Psoas muscle (tissue), 8 donors: ENCODE results near the gene STT3B. TPM values are rescaled to one million over a fixed set of nuclear protein-coding genes. Genes with fewer than 3 reads are reported as not detected.

Experiments used
- ATAC-seq, 4 donors: fragments of 200-7000 bp; cut with Tn5 transposase; one replicate each; pipeline ENCODE4 v1.9.1; 2020; ENCODE audit warnings: moderate library complexity in 3 of 4, mild to moderate bottlenecking in 2 of 4
- DNase-seq, 2 donors: peaks; one replicate each; pipeline ENCODE4 v3.0.0-alpha.2; 2020
- H3K27ac ChIP-seq: fragments of 200-600 bp; one replicate; pipeline ENCODE4 v1.8.0; 2022
- H3K27me3 ChIP-seq, 3 donors: fragments of 200-600 bp in 1 of 3; one replicate each; pipeline versions ENCODE4 v1.6.1 to v1.8.0; 2013 to 2022; ENCODE audit warnings: low read length in 2 of 3, mild to moderate bottlenecking in 2 of 3, moderate library complexity in 1 of 3; ENCODE audit not compliant: insufficient read depth in 3 of 3
- H3K36me3 ChIP-seq, 2 donors: fragments of 200-600 bp in 1 of 2; one replicate each; pipeline versions ENCODE4 v1.6.1 to v1.8.0; 2013 to 2022; ENCODE audit warnings: low read depth in 1 of 2, mild to moderate bottlenecking in 1 of 2, moderate library complexity in 1 of 2; ENCODE audit not compliant: insufficient read depth in 1 of 2
- H3K4me1 ChIP-seq: fragments of 200-600 bp; one replicate; pipeline ENCODE4 v1.8.0; 2022
- H3K4me3 ChIP-seq: fragments of 200-600 bp; one replicate; pipeline ENCODE4 v1.8.0; 2022; ENCODE audit warnings: mild to moderate bottlenecking
- H3K9me3 ChIP-seq: fragments of 200-600 bp; one replicate; pipeline ENCODE4 v1.8.0; 2022
- CTCF ChIP-seq: fragments of 200-600 bp; IDR thresholded peaks from one replicate; pipeline ENCODE4 v1.8.0; 2022; ENCODE audit warnings: antibody characterized with exemption
- whole genome bisulfite sequencing, 3 donors: extraction: QIAGEN DNeasy Blood & Tissue Kit; methylation state at CpG; one replicate each; pipeline versions ENCODE4 v1.1.6 to v1.1.7; 2013; 5-methylcytosine and 5-hydroxymethylcytosine counted together
- intact Hi-C, 2 donors: fragments of 100-400 bp; cut with DNase I; formaldehyde crosslinking; loops; one replicate each; pipeline versions ENCODE4 v1.11.0 to v1.14.2; 2022
- polyA plus RNA-seq, 3 donors: library from polyadenylated mRNA; stranded (reverse); fragments of 200-250 nt; gene quantifications; one replicate each; pipeline ENCODE4 v1.2.3, GENCODE V29; 2013
- total RNA-seq, 4 donors: library from RNA; stranded (reverse); fragmentation: NEBNext Ultra II Directional in 2 of 4; extraction: Animal tissue kit (Norgen Biotek cat#: 25700) in 2 of 4; gene quantifications; one replicate each; pipeline versions ENCODE4 v1.2.1 to v1.2.4, GENCODE V29; 2021 to 2023
- donor health status: healthy with polysubstance abuse.
- donor health status: DM: no; HTN: no; CAD: no; lungs with moderate emphysema.
- donor health status: Bipolar disorder and iron deficiency.
- donor health status: healthy.
- donor health status: DM: yes; HTN: yes; CAD: no.
- donor health status: DM: no; HTN: no; CAD: no.
- donor health status: DM: no; HTN: no; CAD: no.
- donor health status: DM: yes; HTN: yes; CAD: no.

STT3B gene
- total and polyA plus RNA-seq, 7 donors = 33.8 to 95.5 (median 56.9) TPM

GRCh38 chr3:31488475-31489017 is 44.2 kb upstream of the STT3B start:
- DNase-seq = no peak
- peaks cover 11% of the 10 kb centered on the region for H3K9me3 ChIP-seq
- H3K36me3 ChIP-seq = peaks cover 0 to 2% of the 10 kb centered on the region in 2 donors
- no peak for ATAC-seq
- no peaks in the 10 kb centered on the region for H3K27me3 ChIP-seq
- H3K4me1 ChIP-seq = no peaks in the 10 kb centered on the region
- intact Hi-C loops = no loop called here
- H3K27ac ChIP-seq = no peak overlapping the region
- no peak overlapping the region for H3K4me3 ChIP-seq
- TF ChIP-seq CTCF = no peak
- WGBS, 3 donors = 83 to 88% (median 87%) methylated on average over 3 of the region's 3 CpGs

DNA sequence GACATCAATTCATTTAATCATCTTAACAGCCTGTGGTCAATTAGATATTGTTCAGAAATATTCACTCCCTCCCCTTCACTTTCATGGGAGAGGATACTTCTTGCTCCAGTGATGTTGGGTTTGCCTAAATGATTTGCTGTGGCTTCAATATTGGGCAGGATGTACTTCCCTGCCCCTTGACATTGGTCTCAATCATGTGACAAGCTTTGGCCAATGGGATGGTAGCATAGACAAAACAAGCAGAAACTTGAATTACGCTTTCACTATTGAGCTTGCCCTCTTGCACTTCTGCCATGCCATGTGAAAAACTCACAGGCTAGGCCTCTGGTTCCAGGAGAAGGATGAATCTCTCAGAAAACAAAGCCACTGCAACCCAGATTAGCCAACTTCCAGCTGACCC is 42.2 kb upstream of the STT3B start:
- ATAC-seq (no peak), DNase-seq (no peak)
- no peak for TF ChIP-seq CTCF
- H3K27me3 ChIP-seq = no peaks in the 10 kb centered on the region
- peaks cover 0 to 2% of the 10 kb centered on the region in 2 donors for H3K36me3 ChIP-seq
- no peak overlapping the region for H3K27ac ChIP-seq
- 95 to 99% (median 96%) methylated on average over 1 of the region's 1 CpG for WGBS, 3 donors
- intact Hi-C loops = no loop called here
- peaks cover 11% of the 10 kb centered on the region for H3K9me3 ChIP-seq
- H3K4me3 ChIP-seq = no peak overlapping the region
- H3K4me1 ChIP-seq = no peaks in the 10 kb centered on the region

GRCh38 chr3:31491660-31492059 is 41.1 kb upstream of the STT3B start:
- no peaks in the 10 kb centered on the region for H3K4me1 ChIP-seq
- H3K27ac ChIP-seq = no peak overlapping the region
- intact Hi-C loops = no loop called here
- H3K36me3 ChIP-seq = peaks cover 0 to 2% of the 10 kb centered on the region in 2 donors
- no peak for DNase-seq
- H3K9me3 ChIP-seq = peaks cover 11% of the 10 kb centered on the region
- no peak overlapping the region for H3K4me3 ChIP-seq
- 94 to 97% (median 96%) methylated on average over 5 to 6 of the region's 6 CpGs for WGBS, 3 donors
- no peaks in the 10 kb centered on the region for H3K27me3 ChIP-seq
- ATAC-seq = no peak
- no peak for TF ChIP-seq CTCF

- Histone ChIP-seq H3K36me3 (peaks cover 0 to 2% of the 10 kb centered on the region in 2 donors), H3K27me3 (no peaks in the 10 kb centered on the region)
- no peak for ATAC-seq
Measured at GRCh38 chr3:31493149-31493548, 39.6 kb upstream of the STT3B start.

More at GRCh38 chr3:31493149-31493548, 39.6 kb upstream of the STT3B start:
- H3K9me3 ChIP-seq = peaks cover 11% of the 10 kb centered on the region
- TF ChIP-seq CTCF = no peak
- H3K4me1 ChIP-seq = no peaks in the 10 kb centered on the region
- no peak for DNase-seq
- intact Hi-C loops = no loop called here
- no peak overlapping the region for H3K4me3 ChIP-seq
- no peak overlapping the region for H3K27ac ChIP-seq
